ENCODE results near the gene TNFSF8.

GRCh38 chr9:114889802-114890224, 40.6 kb downstream of the TNFSF8 start:
- TF ChIP-seq CTCF (IDR thresholded peaks at IDR 0.05): no peak
- TF ChIP-seq, protein P1, sequence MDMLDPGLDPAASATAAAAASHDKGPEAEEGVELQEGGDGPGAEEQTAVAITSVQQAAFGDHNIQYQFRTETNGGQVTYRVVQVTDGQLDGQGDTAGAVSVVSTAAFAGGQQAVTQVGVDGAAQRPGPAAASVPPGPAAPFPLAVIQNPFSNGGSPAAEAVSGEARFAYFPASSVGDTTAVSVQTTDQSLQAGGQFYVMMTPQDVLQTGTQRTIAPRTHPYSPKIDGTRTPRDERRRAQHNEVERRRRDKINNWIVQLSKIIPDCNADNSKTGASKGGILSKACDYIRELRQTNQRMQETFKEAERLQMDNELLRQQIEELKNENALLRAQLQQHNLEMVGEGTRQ (IDR thresholded peaks at IDR 0.05; ENCODE audit: borderline replicate concordance, low read depth, low read length): no peak
- TF ChIP-seq TAF1 (IDR thresholded peaks at IDR 0.05; ENCODE audit: borderline replicate concordance, low read depth, low read length): no peak
- no peak for TF ChIP-seq MAX (IDR thresholded peaks at IDR 0.05; ENCODE audit: low read depth)
- TF ChIP-seq CHD2 (IDR thresholded peaks at IDR 0.05; ENCODE audit: low read length, partially characterized antibody): no peak
- TF ChIP-seq RAD21 (IDR thresholded peaks at IDR 0.05; ENCODE audit: low read length): no peak
- TF ChIP-seq REST (IDR thresholded peaks at IDR 0.05; ENCODE audit: low read depth, low read length): no peak
- no peak for TF ChIP-seq SIN3A (IDR thresholded peaks at IDR 0.05; ENCODE audit: borderline replicate concordance, low read depth, low read length)
- no peak for TF ChIP-seq JUND (IDR thresholded peaks at IDR 0.05)
- TF ChIP-seq POLR2AphosphoS5 (IDR thresholded peaks at IDR 0.05; ENCODE audit: low read depth, low read length): no peak
- no peak for TF ChIP-seq MXI1 (IDR thresholded peaks at IDR 0.05; ENCODE audit: low read depth, low read length)
- TF ChIP-seq FOSL2 (IDR thresholded peaks at IDR 0.05; ENCODE audit: borderline replicate concordance, low read depth): no peak
- no peak for TF ChIP-seq EP300 (IDR thresholded peaks at IDR 0.05; ENCODE audit: borderline replicate concordance in 1 of 2, low read depth in 1 of 2, low read length in 1 of 2)
- TF ChIP-seq EZH2phosphoT487 (IDR thresholded peaks at IDR 0.05; ENCODE audit: borderline replicate concordance, low read depth): no peak

All from SK-N-SH (cell line).